GM19467 (cell line): ENCODE measurements around the gene ZSCAN18.

Experiments
- ATAC-seq: cut with Tn5 transposase; IDR thresholded peaks from one replicate; pipeline ENCODE4 v1.9.1; 2021; ENCODE audit warnings: mild to moderate bottlenecking, moderate library complexity; ENCODE audit not compliant: unreplicated experiment

Gene ZSCAN18

GRCh38 chr19:58086825-58087710 lies 11.0 kb downstream of the ZSCAN18 start:
- no peak for ATAC-seq

- no peak for ATAC-seq
Observed at GRCh38 chr19:58085348-58085875, 12.6 kb downstream of the ZSCAN18 start.

- ATAC-seq, result no peak
Observed at GRCh38 chr19:58084596-58085347, 13.3 kb downstream of the ZSCAN18 start.

- no peak for ATAC-seq
Observed at GRCh38 chr19:58083021-58083420, 15.0 kb downstream of the ZSCAN18 start.

- ATAC-seq, result no peak
Observed at GRCh38 chr19:58079792-58080191, 18.2 kb downstream of the ZSCAN18 start.

- ATAC-seq, result no peak
Observed at GRCh38 chr19:58067240-58067912, 30.7 kb downstream of the ZSCAN18 start.

GRCh38 chr19:58063712-58064111 lies 34.3 kb downstream of the ZSCAN18 start:
- no peak for ATAC-seq

GRCh38 chr19:58060231-58060630 lies 37.8 kb downstream of the ZSCAN18 start:
- ATAC-seq, result no peak

GRCh38 chr19:58059671-58060078 lies 38.4 kb downstream of the ZSCAN18 start:
- no peak for ATAC-seq

- ATAC-seq, result no peak
Observed at GRCh38 chr19:58059003-58059670, 38.9 kb downstream of the ZSCAN18 start, which contains the start of gene ZNF135. Gene ZNF135 (plus strand): TSS chr19:58059282. CDS start chr19:58060003, 721 bp downstream.

GRCh38 chr19:58058467-58058866 lies 39.6 kb downstream of the ZSCAN18 start:
- ATAC-seq, result no peak

GRCh38 chr19:58056861-58057260 lies 41.2 kb downstream of the ZSCAN18 start:
- ATAC-seq, result no peak

- no peak for ATAC-seq
Observed at GRCh38 chr19:58056261-58056660, 41.8 kb downstream of the ZSCAN18 start.

- no peak for ATAC-seq
Observed at GRCh38 chr19:58054901-58055874, 42.8 kb downstream of the ZSCAN18 start.

GRCh38 chr19:58053480-58054156 lies 44.4 kb downstream of the ZSCAN18 start:
- ATAC-seq, result no peak

- ATAC-seq, result no peak
Observed at GRCh38 chr19:58052256-58052655, 45.8 kb downstream of the ZSCAN18 start.

- no peak for ATAC-seq
Observed at GRCh38 chr19:58047672-58048071, 50.4 kb downstream of the ZSCAN18 start.

- no peak for ATAC-seq
Observed at GRCh38 chr19:58046856-58047255, 51.2 kb downstream of the ZSCAN18 start.
